Left kidney (tissue), 2 donors: ENCODE results near the gene DPP6. TPM values are rescaled to one million over a fixed set of nuclear protein-coding genes. Genes with fewer than 3 reads are reported as not detected.
"Not testable (repeated sequence)": the region's sequence is repeated elsewhere in the genome, so short reads cannot be mapped to it uniquely, and the experiment has no call there.

ENCODE experiments used
- DNase-seq: peaks from one replicate; pipeline ENCODE4 v3.0.0-alpha.2; 2013
- polyA plus RNA-seq: library from polyadenylated mRNA; unstranded; fragments of 120-200 nt; gene quantifications from one replicate; pipeline ENCODE4 v1.2.1, GENCODE V29; 2013; ENCODE audit not compliant: insufficient read length

DPP6 gene
- polyA plus RNA-seq, 1 donor: 44.9 TPM

DNA sequence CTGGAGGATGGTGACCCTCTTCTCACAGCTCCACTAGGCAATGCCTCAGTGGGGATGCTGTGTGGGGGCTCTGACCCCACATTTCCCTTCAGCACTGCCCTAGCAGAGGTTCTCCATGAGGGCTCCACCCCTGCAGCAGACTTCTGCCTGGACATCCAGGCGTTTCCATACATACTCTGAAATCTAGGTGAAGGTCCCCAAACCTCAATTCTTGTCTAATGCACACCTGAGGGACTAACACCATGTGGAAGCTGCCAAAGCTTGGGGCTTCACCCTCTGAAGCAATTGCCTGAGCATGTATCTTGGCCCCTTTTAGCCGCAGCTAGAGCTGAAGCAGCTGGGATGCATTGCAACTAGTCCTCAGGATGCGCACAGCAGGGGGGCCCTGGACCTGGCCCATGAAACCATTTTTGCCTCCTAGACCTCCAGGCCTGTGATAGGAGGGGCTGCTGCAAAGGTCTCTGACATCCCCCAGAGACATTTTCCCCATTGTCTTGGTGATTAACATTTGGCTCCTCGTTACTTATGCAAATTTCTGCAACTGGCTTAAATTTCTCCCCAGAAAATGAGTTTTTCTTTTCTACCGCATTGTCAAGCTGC, 882.3 kb downstream of the DPP6 start:
- DNase-seq: not testable (repeated sequence)

DNA sequence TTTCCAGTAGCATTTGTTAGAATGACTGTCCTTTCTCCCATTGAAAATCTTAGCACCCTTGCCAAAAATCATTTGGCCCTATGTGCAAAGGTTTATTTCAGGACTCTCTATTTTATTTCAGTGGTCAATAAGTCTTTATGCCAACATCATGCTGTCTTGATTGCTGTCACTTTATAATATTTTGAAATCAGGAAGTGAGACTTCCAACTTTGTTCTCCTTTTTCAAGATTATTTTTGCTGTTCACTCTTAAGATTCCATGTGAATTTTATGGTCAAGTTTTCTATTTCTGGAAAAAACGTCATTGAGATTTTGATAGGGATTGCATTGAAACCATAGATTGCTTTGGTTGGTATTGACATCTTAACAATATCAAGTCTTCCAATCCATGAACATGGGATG, 885.6 kb downstream of the DPP6 start:
- no peak for DNase-seq

DNA sequence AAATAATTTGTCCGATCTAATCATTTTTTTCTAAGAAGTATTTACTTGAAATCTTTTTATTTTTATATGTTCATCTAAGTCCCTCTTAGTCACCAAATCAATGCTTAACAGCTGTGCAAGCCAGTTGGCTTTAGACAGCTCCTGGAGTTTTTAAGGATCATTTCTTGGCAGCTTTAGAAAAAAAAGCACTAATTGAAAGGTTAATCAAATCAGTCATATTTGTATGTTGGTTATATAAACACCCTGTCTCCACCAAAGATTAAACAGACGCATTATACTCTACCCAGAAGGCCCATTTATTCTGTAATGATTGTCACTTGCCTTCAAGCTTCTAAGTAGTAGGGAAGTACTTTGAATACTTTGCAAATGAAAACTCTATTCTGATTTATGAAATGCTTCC, 890.5 kb downstream of the DPP6 start:
- DNase-seq: no peak
